Mesothelial cell of epicardium (in vitro differentiated cells): Measurements from ENCODE around the gene SEC61B. TPM values are rescaled to one million over a fixed set of nuclear protein-coding genes. Genes with fewer than 3 reads are reported as not detected.
A peak's percentile ranks its signal among the peaks of the same experiment; 100 is the strongest.

Experiments used
- DNase-seq, 2 experiments: peaks; one replicate each; pipeline ENCODE4 v3.0.0; 2021; ENCODE audit warnings: low spot score in 2 of 2; ENCODE audit not compliant: unreplicated experiment in 2 of 2
- H3K27ac Mint-ChIP-seq: 2 replicates; pipeline ENCODE4 v1.8.0; 2021; ENCODE audit warnings: mixed read lengths
- H3K27me3 Mint-ChIP-seq: 2 replicates; pipeline ENCODE4 v1.8.0; 2021; ENCODE audit warnings: low read depth, mixed read lengths
- H3K36me3 Mint-ChIP-seq: 2 replicates; pipeline ENCODE4 v1.8.0; 2021; ENCODE audit warnings: mixed read lengths
- H3K4me1 Mint-ChIP-seq: 2 replicates; pipeline ENCODE4 v1.8.0; 2021; ENCODE audit warnings: mixed read lengths
- H3K4me3 Mint-ChIP-seq: 2 replicates; pipeline ENCODE4 v1.8.0; 2021; ENCODE audit warnings: mild to moderate bottlenecking, moderate library complexity, mixed read lengths
- H3K9me3 Mint-ChIP-seq: 2 replicates; pipeline ENCODE4 v1.8.0; 2021; ENCODE audit warnings: mixed read lengths
- total RNA-seq: library from RNA; stranded (reverse); gene quantifications from 3 replicates; pipeline ENCODE4 v1.2.1, GENCODE V29; 2021
- TF ChIP-seq, protein P1 (sequence below): fragments of 200-600 bp; sonication (generic); IDR thresholded peaks from one replicate; pipeline ENCODE4 v1.5.0; 2021; ENCODE audit warnings: antibody characterized with exemption; ENCODE audit not compliant: unreplicated experiment

The SEC61B gene
- total RNA-seq, 1 donor from 2014 or later = 132 TPM

DNA sequence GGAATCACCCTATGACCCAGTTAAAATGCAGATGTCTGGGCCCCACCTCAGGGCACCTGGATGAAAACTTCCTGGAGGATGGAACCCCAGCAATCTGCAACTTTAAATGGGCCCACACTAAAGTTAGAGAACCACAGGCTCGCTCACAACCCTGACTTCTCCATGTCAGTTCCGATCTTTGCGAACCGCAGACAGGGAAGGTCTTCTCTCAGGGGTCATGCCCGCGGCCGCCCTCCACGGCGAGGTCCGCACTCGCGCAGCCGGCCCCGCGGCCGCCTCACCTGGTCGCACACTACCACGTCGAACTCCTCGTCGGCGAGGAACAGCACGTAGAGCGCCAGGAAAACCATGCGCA, 839 bp upstream of the SEC61B start:
- peak overlapping the region; percentile 92 for H3K27ac Mint-ChIP-seq
- H3K4me1 Mint-ChIP-seq = peaks cover 34% of the 10 kb centered on the region
- peaks cover 26% of the 10 kb centered on the region for H3K36me3 Mint-ChIP-seq
- H3K27me3 Mint-ChIP-seq = no peaks in the 10 kb centered on the region
- no peaks in the 10 kb centered on the region for H3K9me3 Mint-ChIP-seq
- peak overlapping the region; percentile 96 for H3K4me3 Mint-ChIP-seq
- DNase-seq = no peak
- TF ChIP-seq, protein P1, sequence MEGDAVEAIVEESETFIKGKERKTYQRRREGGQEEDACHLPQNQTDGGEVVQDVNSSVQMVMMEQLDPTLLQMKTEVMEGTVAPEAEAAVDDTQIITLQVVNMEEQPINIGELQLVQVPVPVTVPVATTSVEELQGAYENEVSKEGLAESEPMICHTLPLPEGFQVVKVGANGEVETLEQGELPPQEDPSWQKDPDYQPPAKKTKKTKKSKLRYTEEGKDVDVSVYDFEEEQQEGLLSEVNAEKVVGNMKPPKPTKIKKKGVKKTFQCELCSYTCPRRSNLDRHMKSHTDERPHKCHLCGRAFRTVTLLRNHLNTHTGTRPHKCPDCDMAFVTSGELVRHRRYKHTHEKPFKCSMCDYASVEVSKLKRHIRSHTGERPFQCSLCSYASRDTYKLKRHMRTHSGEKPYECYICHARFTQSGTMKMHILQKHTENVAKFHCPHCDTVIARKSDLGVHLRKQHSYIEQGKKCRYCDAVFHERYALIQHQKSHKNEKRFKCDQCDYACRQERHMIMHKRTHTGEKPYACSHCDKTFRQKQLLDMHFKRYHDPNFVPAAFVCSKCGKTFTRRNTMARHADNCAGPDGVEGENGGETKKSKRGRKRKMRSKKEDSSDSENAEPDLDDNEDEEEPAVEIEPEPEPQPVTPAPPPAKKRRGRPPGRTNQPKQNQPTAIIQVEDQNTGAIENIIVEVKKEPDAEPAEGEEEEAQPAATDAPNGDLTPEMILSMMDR = no peak

GRCh38 chr9:99222416-99223270, 561 bp downstream of the SEC61B start:
- peak overlapping the region; percentile 96 for H3K4me3 Mint-ChIP-seq
- H3K4me1 Mint-ChIP-seq = peaks cover 34% of the 10 kb centered on the region
- H3K27ac Mint-ChIP-seq = peak overlapping the region; percentile 100
- TF ChIP-seq, protein P1 = no peak
- no peaks in the 10 kb centered on the region for H3K9me3 Mint-ChIP-seq
- no peak for DNase-seq
- H3K27me3 Mint-ChIP-seq = no peaks in the 10 kb centered on the region
- H3K36me3 Mint-ChIP-seq = peaks cover 19% of the 10 kb centered on the region

DNA sequence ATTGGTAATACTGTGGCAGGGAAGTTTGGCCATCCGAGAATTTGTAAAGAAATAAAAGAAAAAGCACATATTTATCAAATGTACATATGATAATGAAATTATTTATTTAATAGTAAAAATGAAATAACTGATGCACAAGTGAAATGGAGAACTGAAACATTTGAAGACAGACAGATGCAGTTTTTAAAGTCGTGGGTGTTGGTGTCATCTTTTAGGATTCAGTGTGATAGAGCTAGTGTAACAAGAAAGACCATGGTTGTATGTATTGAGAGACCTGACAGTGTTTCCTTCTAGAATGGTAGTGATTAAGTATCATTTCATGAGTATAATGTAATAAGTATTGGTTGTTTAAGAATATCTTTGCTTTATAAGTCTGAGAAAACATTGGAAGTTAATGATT, 2.4 kb downstream of the SEC61B start:
- peaks cover 31% of the 10 kb centered on the region for H3K4me1 Mint-ChIP-seq
- H3K27ac Mint-ChIP-seq = no peak overlapping the region
- DNase-seq = no peak
- H3K9me3 Mint-ChIP-seq = no peaks in the 10 kb centered on the region
- H3K27me3 Mint-ChIP-seq = no peaks in the 10 kb centered on the region
- TF ChIP-seq, protein P1 = no peak
- no peak overlapping the region for H3K4me3 Mint-ChIP-seq
- H3K36me3 Mint-ChIP-seq = peaks cover 19% of the 10 kb centered on the region

DNA sequence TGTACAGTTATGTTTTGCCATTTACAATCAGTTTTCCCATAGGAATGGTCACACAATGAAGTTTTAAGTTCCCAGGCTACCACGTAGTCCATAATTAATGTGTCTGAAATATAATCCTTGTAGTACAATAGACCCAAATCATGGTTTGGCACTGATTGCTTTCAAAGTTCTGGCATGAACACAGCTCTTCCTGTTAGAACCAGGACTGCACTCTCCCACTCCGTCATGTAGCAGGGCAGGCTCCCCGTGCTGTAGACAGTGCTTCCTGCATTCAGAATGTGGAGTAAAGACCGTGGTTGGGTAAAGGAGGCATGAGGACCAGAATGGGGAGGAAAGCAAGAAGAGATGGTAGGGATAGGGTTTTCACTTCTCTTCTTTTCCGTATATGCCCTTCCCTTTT, 4.0 kb downstream of the SEC61B start:
- TF ChIP-seq, protein P1 = no peak
- Mint-ChIP-seq H3K36me3 (peaks cover 28% of the 10 kb centered on the region), H3K4me3 (no peak overlapping the region), H3K9me3 (no peaks in the 10 kb centered on the region), H3K27me3 (no peaks in the 10 kb centered on the region), H3K27ac (no peak overlapping the region), H3K4me1 (peaks cover 18% of the 10 kb centered on the region)
- no peak for DNase-seq

DNA sequence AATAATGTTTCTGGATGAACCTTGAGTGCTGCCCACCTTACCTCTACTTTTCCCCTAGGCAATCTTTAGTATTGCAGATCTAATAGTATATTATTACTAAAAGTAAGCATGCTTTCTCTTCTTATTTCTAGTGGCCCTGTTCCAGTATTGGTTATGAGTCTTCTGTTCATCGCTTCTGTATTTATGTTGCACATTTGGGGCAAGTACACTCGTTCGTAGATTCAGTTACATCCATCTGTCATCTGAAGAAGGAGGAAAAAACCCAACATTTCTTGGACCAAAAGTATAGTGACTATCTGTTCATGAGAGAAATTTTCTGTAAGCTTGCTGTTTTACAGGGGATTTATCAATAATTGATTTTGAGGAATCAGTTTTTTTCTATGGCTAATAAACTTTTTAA, 8.1 kb downstream of the SEC61B start:
- DNase-seq = no peak
- TF ChIP-seq, protein P1 = no peak
- Mint-ChIP-seq H3K27ac (no peak overlapping the region), H3K4me1 (no peaks in the 10 kb centered on the region), H3K4me3 (no peak overlapping the region), H3K36me3 (peaks cover 25% of the 10 kb centered on the region), H3K9me3 (no peaks in the 10 kb centered on the region), H3K27me3 (no peaks in the 10 kb centered on the region)
